HG03060 (cell line): Measurements from ENCODE around the gene CALD1.

Experiments used
- ATAC-seq: cut with Tn5 transposase; IDR thresholded peaks from one replicate; pipeline ENCODE4 v1.9.1; 2021; ENCODE audit warnings: low read depth, moderate number of reproducible peaks; ENCODE audit not compliant: unreplicated experiment

Gene CALD1

GRCh38 chr7:134916171-134916883 lies 136.9 kb downstream of the CALD1 start:
- ATAC-seq, result no peak

- no peak for ATAC-seq
Measured at GRCh38 chr7:134919240-134919641, 139.8 kb downstream of the CALD1 start.

- ATAC-seq, result no peak
Measured at GRCh38 chr7:134920026-134920753, 140.8 kb downstream of the CALD1 start.

- ATAC-seq, result no peak
Measured at GRCh38 chr7:134922720-134923704, 143.6 kb downstream of the CALD1 start.

- ATAC-seq, result no peak
Measured at GRCh38 chr7:134925766-134926165, 146.3 kb downstream of the CALD1 start.

- no peak for ATAC-seq
Measured at GRCh38 chr7:134926396-134926795, 147.0 kb downstream of the CALD1 start.

- no peak for ATAC-seq
Measured at GRCh38 chr7:134927076-134927475, 147.6 kb downstream of the CALD1 start.

GRCh38 chr7:134927723-134928122 lies 148.3 kb downstream of the CALD1 start:
- ATAC-seq, result no peak

GRCh38 chr7:134928554-134928953 lies 149.1 kb downstream of the CALD1 start:
- no peak for ATAC-seq

GRCh38 chr7:134931487-134931886 lies 152.1 kb downstream of the CALD1 start:
- ATAC-seq, result no peak

GRCh38 chr7:134932707-134933370 lies 153.4 kb downstream of the CALD1 start:
- ATAC-seq, result peak; percentile 46

- ATAC-seq, result no peak
Measured at GRCh38 chr7:134933460-134934068, 154.1 kb downstream of the CALD1 start.

GRCh38 chr7:134935701-134936100 lies 156.3 kb downstream of the CALD1 start:
- no peak for ATAC-seq

GRCh38 chr7:134936893-134937510 lies 157.6 kb downstream of the CALD1 start:
- no peak for ATAC-seq

GRCh38 chr7:134938141-134938540 lies 158.7 kb downstream of the CALD1 start:
- ATAC-seq, result no peak

- no peak for ATAC-seq
Measured at GRCh38 chr7:134939136-134939535, 159.7 kb downstream of the CALD1 start.

- no peak for ATAC-seq
Measured at GRCh38 chr7:134940729-134941128, 161.3 kb downstream of the CALD1 start.

- no peak for ATAC-seq
Measured at GRCh38 chr7:134941185-134941900, 161.9 kb downstream of the CALD1 start.

- ATAC-seq, result no peak
Measured at GRCh38 chr7:134941952-134942351, 162.5 kb downstream of the CALD1 start.
